Amniotic stem cell (primary cell): ENCODE data around the gene ITPRIPL2.

Source experiments
- DNase-seq: peaks from one replicate; lab custom pipeline; 2025; lab: John Stamatoyannopoulos, UW

ITPRIPL2 gene

DNA sequence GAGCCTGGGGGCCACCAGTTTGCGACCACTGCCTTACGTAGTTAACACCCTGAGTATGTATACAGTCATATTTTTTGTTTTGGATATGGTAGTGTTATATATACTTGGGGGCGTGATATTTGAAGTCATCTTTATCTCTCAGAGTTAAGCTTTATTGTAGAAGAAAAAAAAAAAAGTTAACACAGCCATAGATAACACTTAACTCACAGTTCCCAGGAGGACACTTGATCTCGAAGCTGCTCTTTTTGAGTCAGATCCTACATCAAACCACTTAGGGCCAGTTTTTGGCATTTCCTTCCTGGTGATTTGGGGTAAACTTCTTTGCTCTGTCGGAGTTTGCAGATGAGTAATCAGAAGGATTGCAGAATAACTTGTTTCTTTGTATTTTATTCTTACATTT is 5.8 kb downstream of the ITPRIPL2 start:
- no peak for DNase-seq

DNA sequence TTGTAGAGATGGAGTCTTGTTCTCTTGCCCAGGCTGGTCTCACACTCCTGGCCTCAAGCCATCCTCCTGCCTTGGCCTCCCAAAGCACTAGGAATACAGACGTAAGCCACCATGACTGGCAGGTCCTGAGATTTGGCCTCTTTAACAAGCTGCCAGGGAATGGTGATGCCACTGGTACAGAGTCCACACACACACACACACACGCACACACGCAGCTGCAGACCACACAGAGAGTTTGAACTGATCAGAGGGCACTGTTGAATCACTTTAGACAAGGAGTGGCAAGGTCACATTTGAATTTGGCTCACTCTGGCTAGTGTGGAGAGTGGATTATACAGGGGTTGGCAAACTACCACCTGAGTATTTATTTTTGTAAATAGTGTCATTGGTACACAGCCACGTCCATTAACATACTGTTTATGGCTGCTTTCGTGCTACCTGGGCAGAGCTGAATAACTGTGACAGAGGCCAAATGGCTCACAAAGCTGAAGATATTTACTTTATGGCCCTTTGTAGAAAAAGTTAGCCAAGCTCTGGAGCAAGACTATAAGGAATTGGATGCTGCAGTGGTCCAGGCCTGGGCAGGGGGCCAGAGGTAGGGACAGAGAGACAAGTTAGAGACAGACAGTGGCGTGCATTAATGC is 9.9 kb downstream of the ITPRIPL2 start:
- no peak for DNase-seq

DNA sequence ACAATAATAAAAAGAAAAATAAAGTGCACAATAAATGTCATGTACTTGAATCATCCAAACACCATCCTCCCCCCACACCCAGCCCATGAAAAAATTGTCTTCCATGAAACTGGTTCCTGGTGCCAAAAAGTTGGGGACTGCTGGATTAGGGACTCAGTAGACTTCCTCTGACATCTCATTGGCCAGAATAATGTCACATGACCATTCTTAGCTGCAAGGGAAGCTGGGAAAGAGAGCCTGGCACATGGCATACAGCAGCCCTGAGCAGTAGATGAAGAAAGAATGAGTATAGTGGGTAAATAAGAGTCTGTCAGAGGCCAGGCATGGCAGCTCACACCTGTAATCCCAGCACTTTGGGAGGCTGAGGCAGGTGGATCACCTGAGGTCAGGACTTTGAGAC is 12.5 kb downstream of the ITPRIPL2 start:
- DNase-seq = no peak

DNA sequence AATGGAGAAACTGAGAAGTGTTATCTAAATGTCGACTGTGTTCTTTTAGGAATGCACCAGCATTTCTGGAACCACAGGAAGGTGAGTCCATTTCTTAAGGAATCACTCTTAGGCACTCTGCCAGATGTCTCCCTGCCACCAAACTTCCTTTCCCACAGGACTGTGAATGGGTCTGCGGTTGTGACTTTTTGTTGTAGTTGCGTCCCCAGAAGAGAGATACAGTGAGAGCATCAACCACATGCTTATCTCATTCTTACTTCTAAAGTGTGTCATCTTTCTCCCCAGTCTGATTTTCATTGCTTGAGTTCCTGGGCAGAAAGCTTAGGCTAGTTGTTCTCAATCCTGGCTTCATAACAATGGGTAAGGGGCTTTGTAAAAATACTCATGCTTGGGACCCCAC is 13.4 kb downstream of the ITPRIPL2 start:
- DNase-seq = no peak

DNA sequence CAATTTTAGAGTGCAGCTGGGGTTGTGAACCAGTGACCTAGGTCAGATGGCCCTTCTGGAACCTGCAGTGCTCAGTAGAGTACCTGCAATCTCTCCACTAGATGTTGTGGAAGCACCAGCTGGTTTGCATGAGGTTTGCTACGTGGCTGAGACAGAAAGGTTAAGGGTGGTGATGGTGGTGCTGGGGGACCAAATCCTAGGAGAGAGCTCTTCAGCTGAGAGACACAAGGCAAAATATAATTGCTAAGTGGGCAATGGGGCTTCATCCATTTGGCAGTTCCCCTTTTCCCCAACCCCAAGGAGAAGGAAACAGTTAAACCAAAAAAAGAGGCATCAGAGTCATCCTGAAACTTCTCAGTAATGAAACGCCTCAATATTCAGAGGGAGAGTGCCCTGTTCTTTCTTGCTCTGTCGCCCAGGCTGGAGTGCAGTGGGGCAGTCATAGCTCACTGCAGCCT is 13.9 kb downstream of the ITPRIPL2 start:
- DNase-seq = no peak

DNA sequence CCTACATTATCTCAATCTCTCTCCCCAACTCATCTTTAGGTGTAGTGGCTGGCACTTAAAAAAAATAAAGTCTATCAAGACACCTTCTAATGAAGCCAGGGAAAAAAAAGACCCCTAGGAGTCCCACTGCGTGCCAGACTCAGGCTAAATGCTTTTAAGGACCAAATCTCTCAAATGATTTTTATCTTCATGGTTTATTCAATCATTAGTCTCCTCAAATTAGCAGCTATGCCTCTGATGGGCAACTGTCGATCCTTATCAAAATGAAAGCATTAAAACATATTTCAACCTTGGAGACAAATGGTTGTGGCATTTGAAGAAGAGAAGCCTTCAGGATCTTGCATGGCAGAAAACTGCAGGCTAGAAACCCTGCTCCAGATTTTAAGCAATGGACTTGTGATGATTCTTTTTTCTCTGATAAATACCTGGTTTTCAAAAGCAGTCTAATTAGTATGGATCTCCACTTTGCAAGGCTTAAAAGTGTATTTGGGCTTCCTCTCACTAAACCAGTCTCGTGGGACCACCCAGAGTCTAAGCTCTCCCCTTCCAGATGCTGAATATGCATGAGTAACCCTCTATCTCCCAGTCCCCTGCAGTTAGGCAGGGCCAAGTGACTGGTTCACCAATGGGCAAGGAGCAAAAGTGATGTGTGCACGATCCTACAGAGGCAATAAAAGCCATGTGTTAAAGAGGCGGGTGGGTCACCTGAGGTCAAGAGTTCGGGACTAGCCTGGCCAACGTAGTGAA is 14.9 kb downstream of the ITPRIPL2 start:
- no peak for DNase-seq

DNA sequence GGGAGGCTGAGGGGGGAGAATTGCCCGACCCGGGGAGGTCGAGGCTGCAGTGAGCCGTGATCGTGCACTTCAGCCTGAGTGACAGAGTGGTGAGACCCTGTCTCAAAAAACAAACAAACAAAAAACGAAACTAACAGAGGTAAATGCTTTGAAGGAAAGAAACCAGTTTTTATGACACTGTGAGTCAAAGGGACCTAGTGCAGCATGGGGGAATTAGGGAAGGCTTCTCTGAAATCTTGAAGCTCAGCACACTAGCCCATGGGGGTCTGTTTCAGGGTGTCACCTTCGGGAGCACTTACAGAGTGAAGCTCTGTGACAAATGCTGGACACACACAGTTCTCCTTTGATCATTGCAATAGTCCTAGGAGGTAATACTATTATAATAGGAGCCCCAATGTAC is 16.6 kb downstream of the ITPRIPL2 start:
- DNase-seq = no peak

DNA sequence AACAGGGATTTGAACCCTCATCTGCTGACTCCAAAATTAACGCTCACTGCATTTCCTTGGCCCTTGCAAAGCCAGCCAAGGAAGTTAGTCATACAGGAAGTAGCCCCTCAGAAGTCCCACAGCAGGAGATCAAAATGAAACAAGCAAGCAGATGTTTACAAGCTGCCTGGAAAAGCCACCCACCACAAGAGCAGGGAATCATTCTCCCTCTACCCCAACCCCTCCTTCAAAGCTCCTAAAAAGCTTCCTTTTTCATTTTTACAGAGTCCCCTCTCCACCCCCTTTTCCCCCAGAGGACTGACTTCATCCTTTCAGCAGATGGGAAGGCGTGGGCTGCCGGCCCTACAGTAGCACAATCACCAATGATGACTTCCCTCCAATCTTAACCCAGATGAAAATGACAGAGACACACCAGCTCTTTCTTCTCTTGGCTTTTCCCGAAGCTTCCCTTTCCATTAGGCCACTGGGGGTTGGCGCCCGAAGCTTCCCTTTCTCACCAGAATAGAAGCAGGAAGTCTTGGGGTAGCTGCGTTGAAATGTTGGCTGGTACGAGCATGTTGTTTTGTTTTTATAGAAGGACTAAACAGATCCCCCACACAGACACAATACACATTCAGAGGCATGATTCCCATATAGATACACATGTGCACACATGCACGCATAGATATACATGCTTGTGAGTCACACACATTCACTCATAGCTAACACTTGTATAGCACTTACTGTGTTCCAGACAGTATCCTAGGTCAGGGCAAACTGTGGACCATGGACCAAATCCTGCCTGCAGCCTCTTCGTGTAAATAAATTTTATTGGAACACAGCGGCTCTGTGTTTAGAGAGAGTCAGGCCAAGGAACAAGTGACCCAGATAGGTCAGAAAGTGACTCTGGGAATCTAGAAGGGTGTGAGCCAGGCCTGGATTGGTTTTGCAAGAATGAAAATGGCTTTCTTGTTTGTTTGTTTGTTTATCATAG is 17.4 kb downstream of the ITPRIPL2 start:
- DNase-seq = no peak

DNA sequence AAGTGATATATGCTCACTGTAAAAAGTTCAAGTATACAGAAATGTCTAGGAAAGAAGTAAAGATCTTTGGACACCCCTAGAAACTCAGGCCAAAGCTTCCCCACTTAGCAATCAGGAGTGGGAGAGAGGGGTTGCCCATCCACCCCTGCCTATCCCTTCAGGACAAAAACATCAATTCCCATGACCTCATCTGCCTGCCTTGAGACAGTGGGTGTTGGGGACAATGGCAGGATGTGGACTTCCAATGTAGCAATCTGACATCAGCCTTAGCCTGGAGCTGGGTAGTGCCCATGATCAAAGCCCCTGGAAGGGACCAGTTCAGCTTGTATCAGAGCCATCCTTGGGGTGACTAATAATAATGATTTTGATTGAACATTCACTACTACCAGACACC is 18.1 kb downstream of the ITPRIPL2 start:
- DNase-seq = no peak

DNA sequence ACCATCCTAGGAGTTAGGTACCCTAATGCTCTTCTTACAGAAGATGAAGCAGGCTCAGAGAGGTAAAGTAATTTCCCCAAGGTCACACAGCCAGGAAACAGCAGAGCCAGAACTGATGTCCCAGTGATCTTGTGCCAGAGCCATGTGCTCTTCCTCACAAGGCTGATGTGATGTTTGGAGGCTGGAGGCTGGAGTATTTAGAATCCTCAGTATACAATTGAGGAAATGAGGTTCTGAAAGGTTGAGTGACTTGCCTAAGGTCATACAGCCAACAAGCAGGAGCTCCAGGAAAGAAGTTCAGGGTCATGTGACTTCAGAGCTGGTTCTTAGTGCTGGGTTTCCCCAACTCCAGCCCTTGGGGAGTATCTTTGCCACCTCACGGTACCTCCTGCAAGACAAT is 18.5 kb downstream of the ITPRIPL2 start:
- no peak for DNase-seq

DNA sequence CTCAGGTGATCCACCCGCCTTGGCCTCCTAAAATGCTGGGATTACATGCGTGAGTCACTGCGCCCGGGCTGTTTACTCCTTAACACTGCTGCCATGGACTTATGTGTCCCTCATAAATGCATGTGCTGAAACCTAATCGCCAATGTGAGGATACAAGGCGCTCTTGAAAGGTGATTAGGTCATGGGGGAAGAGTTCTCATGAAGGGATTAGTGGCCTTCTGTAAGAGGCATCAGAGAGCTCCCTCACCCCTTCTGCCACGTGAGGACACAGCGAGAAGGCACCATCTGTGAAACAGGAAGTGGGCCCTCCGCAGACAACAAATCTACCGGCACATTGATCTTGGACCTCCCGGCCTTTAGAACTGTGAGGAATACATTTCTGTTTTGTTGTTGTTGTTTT is 19.1 kb downstream of the ITPRIPL2 start:
- DNase-seq = no peak

DNA sequence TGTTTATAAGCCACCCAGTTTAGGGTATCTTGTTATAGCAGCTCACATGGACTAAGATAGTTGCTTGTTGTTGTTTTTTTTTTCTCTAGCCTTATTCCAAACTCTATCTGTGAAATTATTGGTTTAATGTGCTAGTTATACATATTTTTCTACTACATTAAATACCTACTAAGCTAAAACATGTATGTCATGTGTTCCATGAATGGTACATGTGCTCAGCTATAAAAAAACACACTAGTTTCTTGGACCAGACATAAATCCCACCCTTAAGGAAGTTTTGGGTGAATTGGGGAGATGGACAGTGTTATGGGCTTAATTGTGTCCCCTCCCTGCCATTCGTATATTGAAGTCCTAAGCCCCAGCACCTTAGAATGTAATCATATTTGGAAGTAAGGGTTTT is 19.8 kb downstream of the ITPRIPL2 start:
- no peak for DNase-seq

DNA sequence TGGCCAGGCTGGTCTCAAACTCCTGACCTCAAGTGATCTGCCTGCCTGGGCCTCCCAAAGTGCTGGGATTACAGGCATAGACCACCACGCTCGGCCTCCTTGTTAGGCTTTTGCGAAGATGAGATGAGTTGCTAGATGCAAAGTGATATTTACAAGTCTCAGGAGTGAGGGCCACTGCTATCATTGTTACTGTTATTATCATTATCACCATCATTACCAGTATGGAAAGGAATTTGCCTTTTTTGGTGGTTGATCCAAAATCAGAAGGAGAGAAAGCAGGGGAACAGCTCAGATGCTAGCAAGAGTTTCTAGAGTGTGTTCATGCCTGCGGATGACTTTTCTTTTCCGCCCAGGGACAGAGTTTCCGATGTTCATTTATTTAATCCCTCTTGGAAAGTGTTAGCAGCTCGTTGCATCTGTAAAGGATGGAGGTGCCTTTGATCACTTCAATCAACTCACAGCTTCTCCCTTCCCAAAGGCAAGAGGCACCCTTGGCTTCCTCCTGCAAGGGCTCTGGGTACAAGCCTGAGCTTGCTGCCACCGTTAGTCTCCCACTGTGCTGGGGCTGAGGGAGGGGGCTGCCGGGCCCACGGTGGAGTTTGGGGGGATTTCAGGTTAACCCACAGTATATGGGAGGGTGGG is 21.6 kb downstream of the ITPRIPL2 start:
- DNase-seq = no peak

DNA sequence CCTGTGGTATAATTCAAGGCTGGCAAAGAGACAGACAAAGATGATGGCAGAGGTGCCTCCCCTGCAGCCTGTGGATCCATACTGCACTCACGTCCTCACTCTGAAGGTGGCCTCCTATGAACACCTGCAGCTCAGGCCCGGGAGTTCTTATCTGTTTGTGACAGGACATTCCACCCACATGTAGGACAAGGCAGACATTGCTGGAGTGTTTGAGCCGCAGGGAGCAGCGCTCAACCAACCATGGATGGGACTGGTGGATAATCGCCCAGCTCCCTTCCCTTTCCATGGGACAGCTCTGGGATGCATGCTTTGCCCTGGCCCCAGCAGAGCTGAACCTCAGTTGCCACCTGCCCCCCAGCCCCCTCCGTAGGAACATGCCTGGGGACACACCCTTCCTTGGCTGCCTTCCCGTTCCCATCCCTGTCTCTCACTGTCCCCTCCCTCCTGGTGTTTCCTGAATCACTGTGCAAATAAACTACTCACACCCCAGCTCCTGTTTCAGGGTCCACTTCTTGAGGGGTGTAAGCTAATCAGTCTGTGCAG is 22.2 kb downstream of the ITPRIPL2 start:
- no peak for DNase-seq

DNA sequence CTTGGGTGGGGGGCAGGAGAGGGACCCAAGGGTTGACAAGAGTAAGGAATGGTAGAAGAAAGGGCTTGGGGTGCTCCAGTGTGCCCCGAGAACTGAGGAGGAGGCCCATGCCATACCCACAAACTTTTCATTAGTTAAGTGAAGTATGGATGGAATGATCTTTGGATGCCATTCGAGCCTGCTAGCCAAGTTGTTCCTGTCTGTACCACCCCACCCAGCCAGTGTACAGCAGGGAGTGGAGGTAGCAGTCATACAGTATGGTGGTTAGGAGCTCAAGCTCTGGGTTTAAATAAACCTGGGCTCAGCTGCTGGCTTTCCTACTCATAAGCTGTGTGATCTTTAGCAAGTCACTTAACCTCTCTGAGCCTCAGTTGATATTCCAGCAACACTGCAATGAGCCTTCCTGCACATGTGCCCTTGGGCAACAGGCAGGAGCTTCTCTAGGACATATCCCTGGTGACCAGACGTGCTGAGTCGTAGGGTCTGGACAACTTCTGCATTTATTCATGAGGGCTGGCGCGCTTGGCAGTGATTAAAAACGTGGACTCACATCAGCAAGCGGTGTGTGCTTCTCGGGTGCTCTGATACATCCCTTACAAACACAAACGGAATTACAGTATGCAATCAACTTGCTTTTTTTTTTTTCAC is 22.9 kb downstream of the ITPRIPL2 start:
- DNase-seq = no peak

DNA sequence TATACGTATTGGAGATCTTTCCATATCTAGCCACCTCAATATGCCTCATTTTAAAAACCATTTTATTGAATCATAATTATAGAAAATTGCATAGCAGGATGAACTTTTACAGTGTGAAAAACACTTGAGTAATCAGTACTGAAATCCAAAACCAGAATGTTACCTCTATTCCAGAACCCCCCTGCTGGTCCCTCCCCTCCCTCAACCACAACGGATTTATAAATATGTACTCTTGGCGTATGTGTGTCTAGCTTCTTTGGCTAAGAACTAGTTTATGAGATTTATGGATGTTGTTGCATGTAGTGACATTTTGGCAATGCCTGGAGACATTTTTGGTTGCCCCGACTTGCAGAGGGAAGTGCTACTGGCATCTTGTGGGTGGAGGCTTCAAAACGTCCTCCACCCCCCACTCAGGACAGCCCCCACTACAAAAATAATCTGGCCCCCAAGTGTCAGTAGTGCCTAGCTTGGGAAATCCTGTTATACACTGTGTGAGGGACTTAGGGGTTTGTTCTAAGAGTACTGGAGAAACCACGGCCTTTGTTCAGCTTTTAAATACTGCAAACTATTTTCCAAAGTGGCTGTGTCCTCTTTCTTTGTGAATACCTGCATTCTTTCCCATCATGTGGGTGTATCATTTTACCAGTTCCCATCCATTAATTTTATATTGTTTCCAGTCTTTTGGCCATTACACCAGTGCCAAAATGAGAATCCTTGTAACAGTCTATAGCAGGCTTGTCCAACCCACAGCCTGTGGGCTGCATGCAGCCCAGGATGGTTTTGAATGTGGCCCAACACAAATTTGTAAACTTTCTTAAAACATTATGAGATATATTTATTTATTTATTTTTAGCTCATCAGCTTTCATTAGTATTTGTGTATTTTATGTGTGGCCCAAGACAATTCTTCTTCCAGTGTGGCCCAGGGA is 23.7 kb downstream of the ITPRIPL2 start:
- no peak for DNase-seq

DNA sequence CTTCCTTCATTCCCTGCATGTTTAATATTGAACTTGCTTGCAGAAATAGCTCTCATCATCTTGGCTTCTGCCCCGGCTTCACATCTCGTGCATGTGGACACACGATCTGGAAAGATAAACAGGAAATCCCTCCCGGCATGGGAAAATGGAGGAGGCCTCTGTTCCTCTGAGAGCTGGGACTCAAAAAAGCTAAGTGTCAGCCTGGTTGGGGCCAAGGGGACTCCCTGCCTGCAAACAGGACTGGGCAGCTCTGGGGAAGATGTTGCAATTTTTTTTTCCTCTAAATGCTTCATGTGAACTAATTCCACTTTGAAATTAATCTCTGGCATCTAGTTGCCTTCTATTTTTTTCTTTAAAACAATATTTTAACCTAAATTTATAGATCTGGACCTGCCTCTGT is 24.8 kb downstream of the ITPRIPL2 start:
- no peak for DNase-seq

DNA sequence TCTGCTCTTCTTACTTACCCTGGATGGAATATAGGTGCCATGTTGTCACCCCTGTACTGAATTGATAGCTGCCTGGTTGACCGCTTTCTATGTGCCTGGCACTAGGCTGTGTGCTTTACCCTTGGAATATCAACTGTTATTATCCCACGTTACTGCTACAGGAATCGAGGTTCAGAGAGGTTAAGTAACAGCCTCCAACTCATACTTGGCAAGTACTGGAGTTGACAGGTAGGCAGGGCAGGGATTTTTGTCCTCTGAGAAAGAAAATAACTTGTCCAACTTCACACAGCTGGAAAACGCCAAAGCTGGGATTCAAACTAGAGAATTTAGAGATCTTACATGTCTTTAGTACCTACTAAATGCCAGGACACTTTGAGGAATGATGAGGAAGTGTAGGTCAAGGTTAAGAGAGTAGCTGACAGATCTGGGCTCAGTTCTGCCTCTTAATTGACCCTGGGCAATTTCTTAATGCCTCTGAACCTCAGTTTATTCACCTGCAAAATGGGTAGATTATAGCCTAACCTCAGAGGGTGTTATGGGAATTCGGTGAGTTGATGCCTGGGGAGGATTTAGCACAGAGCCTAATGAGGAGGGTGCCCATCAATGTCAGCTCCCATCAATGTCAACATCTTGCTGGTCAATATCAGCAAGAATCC is 25.8 kb downstream of the ITPRIPL2 start:
- DNase-seq = no peak

DNA sequence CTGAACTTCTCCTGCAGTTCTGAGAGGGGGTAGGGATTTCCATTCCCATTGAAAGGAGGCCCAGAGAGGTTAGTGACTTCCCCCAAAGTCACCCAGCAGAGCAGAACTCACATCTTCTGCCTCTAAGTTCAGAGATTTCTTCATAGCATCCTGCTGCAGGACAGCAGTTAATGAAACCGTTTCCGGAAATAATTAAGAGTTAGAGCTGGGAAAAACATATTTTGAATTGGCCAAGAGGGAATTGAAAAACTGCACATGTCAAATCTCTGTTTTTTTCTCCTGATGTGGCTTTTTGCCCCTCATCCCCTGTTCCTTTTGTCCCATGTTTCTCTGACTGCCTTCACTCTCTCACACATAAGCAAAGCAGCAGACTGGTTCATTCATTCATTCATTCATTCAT is 26.6 kb downstream of the ITPRIPL2 start:
- DNase-seq = no peak
